ENCODE data around the gene GNAT3.

The GNAT3 gene

GRCh38 chr7:80440883-80441282 is 71.0 kb downstream of the GNAT3 start:
- Histone ChIP-seq H3K4me1 (ENCODE audit: control insufficient read depth, insufficient read depth, low read length) (no peaks in the 10 kb centered on the region), H3K27ac (ENCODE audit: low read depth, low read length) (no peak overlapping the region), H3K27me3 (ENCODE audit: control insufficient read depth, insufficient read depth, low read length) (no peaks in the 10 kb centered on the region), H3K9ac (ENCODE audit: low read length) (no peak overlapping the region), H3K9me3 (ENCODE audit: control insufficient read depth, insufficient read depth, low read depth, low read length) (no peaks in the 10 kb centered on the region), H3K36me3 (ENCODE audit: control insufficient read depth, insufficient read depth, low read length) (no peaks in the 10 kb centered on the region), H3K4me3 (ENCODE audit: low read depth, low read length) (no peak overlapping the region)

- Histone ChIP-seq H3K4me1 (ENCODE audit: control insufficient read depth, insufficient read depth, low read length) (no peaks in the 10 kb centered on the region), H3K4me3 (ENCODE audit: low read depth, low read length) (no peak overlapping the region), H3K9me3 (ENCODE audit: control insufficient read depth, insufficient read depth, low read depth, low read length) (no peaks in the 10 kb centered on the region), H3K9ac (ENCODE audit: low read length) (no peak overlapping the region), H3K27me3 (ENCODE audit: control insufficient read depth, insufficient read depth, low read length) (no peaks in the 10 kb centered on the region), H3K27ac (ENCODE audit: low read depth, low read length) (no peak overlapping the region), H3K36me3 (ENCODE audit: control insufficient read depth, insufficient read depth, low read length) (no peaks in the 10 kb centered on the region)
These were observed 71.7 kb downstream of the GNAT3 start for GRCh38 chr7:80439894-80440821.

GRCh38 chr7:80435521-80435920 is 76.3 kb downstream of the GNAT3 start:
- Histone ChIP-seq H3K36me3 (ENCODE audit: control insufficient read depth, insufficient read depth, low read length) (no peaks in the 10 kb centered on the region), H3K4me3 (ENCODE audit: low read depth, low read length) (no peak overlapping the region), H3K9me3 (ENCODE audit: control insufficient read depth, insufficient read depth, low read depth, low read length) (no peaks in the 10 kb centered on the region), H3K27me3 (ENCODE audit: control insufficient read depth, insufficient read depth, low read length) (no peaks in the 10 kb centered on the region), H3K4me1 (ENCODE audit: control insufficient read depth, insufficient read depth, low read length) (no peaks in the 10 kb centered on the region), H3K9ac (ENCODE audit: low read length) (no peak overlapping the region), H3K27ac (ENCODE audit: low read depth, low read length) (no peak overlapping the region)

DNA sequence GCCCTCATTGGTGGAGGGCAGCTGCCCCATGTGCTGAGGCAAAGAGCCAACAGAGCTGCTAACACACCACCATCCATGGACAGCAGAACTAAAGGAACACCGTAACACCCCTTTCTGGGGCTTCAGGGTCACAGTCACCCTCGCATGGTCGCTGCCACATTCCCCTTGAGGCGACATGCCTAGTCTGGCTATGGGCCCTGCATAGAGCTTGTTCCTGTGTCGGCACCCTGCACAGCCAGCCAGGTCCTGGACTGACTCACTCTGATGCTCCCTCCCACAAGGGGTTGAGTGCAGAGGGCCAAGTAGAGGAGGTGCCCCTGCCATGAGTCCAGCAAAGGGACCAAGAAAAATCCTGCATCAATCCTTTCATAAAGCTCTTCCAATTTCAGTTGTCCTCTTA is 77.8 kb downstream of the GNAT3 start:
- no peaks in the 10 kb centered on the region for H3K9me3 ChIP-seq (ENCODE audit: control insufficient read depth, insufficient read depth, low read depth, low read length)
- no peaks in the 10 kb centered on the region for H3K36me3 ChIP-seq (ENCODE audit: control insufficient read depth, insufficient read depth, low read length)
- H3K27me3 ChIP-seq (ENCODE audit: control insufficient read depth, insufficient read depth, low read length) = no peaks in the 10 kb centered on the region
- H3K27ac ChIP-seq (ENCODE audit: low read depth, low read length) = no peak overlapping the region
- no peak overlapping the region for H3K9ac ChIP-seq (ENCODE audit: low read length)
- no peak overlapping the region for H3K4me3 ChIP-seq (ENCODE audit: low read depth, low read length)
- H3K4me1 ChIP-seq (ENCODE audit: control insufficient read depth, insufficient read depth, low read length) = no peaks in the 10 kb centered on the region

DNA sequence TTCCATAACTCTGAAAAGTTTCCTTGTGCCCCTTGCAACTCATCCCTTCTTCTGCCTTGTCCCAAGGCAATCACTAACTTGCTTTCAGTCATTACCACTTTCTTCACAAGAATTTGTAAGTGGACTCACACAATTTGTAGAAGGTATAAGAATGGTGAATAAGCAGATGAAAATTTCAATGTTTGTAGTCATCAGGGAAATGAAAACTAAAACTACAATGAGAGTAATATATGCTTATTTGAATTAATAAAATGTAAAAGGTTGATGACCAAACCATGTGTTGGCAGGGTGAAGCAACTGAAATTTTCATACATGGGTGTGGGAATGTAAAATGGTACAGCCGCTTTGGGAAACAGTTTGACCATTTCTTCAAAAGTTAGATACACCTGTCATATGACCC is 79.7 kb downstream of the GNAT3 start:
- H3K9me3 ChIP-seq (ENCODE audit: control insufficient read depth, insufficient read depth, low read depth, low read length) = no peaks in the 10 kb centered on the region
- no peak overlapping the region for H3K9ac ChIP-seq (ENCODE audit: low read length)
- no peak overlapping the region for H3K27ac ChIP-seq (ENCODE audit: low read depth, low read length)
- H3K36me3 ChIP-seq (ENCODE audit: control insufficient read depth, insufficient read depth, low read length) = no peaks in the 10 kb centered on the region
- H3K4me3 ChIP-seq (ENCODE audit: low read depth, low read length) = no peak overlapping the region
- H3K27me3 ChIP-seq (ENCODE audit: control insufficient read depth, insufficient read depth, low read length) = no peaks in the 10 kb centered on the region
- no peaks in the 10 kb centered on the region for H3K4me1 ChIP-seq (ENCODE audit: control insufficient read depth, insufficient read depth, low read length)

GRCh38 chr7:80429181-80429580 is 82.7 kb downstream of the GNAT3 start:
- Histone ChIP-seq H3K4me1 (ENCODE audit: control insufficient read depth, insufficient read depth, low read length) (no peaks in the 10 kb centered on the region), H3K36me3 (ENCODE audit: control insufficient read depth, insufficient read depth, low read length) (no peaks in the 10 kb centered on the region), H3K9ac (ENCODE audit: low read length) (no peak overlapping the region), H3K27me3 (ENCODE audit: control insufficient read depth, insufficient read depth, low read length) (no peaks in the 10 kb centered on the region), H3K4me3 (ENCODE audit: low read depth, low read length) (no peak overlapping the region), H3K27ac (ENCODE audit: low read depth, low read length) (no peak overlapping the region), H3K9me3 (ENCODE audit: control insufficient read depth, insufficient read depth, low read depth, low read length) (no peaks in the 10 kb centered on the region)

GRCh38 chr7:80428161-80429054 is 83.5 kb downstream of the GNAT3 start:
- Histone ChIP-seq H3K9ac (ENCODE audit: low read length) (no peak overlapping the region), H3K36me3 (ENCODE audit: control insufficient read depth, insufficient read depth, low read length) (no peaks in the 10 kb centered on the region), H3K27ac (ENCODE audit: low read depth, low read length) (no peak overlapping the region), H3K4me3 (ENCODE audit: low read depth, low read length) (no peak overlapping the region), H3K4me1 (ENCODE audit: control insufficient read depth, insufficient read depth, low read length) (no peaks in the 10 kb centered on the region), H3K27me3 (ENCODE audit: control insufficient read depth, insufficient read depth, low read length) (no peaks in the 10 kb centered on the region), H3K9me3 (ENCODE audit: control insufficient read depth, insufficient read depth, low read depth, low read length) (no peaks in the 10 kb centered on the region)

DNA sequence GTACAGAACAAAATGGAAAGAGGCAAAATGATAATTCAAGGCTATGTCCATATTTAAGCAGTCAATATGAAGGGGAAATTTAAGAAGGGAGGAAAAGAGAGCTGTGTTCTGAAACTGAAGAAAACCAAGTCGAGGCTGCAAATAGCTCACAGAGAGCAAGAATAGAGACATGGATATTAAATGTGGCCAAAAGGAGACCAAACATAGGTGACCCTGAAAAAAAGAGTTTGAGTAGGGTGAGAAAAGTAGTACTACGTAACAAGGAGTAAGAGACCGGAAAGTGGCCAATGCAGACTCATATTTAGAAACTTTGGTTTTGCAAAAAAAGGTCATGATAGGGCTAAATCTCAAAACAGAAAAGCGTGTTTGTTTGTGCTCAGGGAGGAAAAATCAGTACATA is 84.6 kb downstream of the GNAT3 start:
- Histone ChIP-seq H3K9ac (ENCODE audit: low read length) (no peak overlapping the region), H3K4me1 (ENCODE audit: control insufficient read depth, insufficient read depth, low read length) (no peaks in the 10 kb centered on the region), H3K27me3 (ENCODE audit: control insufficient read depth, insufficient read depth, low read length) (no peaks in the 10 kb centered on the region)

GRCh38 chr7:80420876-80421275 is 91.0 kb downstream of the GNAT3 start:
- no peaks in the 10 kb centered on the region for H3K27me3 ChIP-seq (ENCODE audit: control insufficient read depth, insufficient read depth, low read length)
- H3K27ac ChIP-seq (ENCODE audit: low read depth, low read length) = no peak overlapping the region
- H3K4me3 ChIP-seq (ENCODE audit: low read depth, low read length) = no peak overlapping the region
- no peaks in the 10 kb centered on the region for H3K36me3 ChIP-seq (ENCODE audit: control insufficient read depth, insufficient read depth, low read length)
- H3K4me1 ChIP-seq (ENCODE audit: control insufficient read depth, insufficient read depth, low read length) = no peaks in the 10 kb centered on the region
- no peaks in the 10 kb centered on the region for H3K9me3 ChIP-seq (ENCODE audit: control insufficient read depth, insufficient read depth, low read depth, low read length)
- H3K9ac ChIP-seq (ENCODE audit: low read length) = no peak overlapping the region

More for the DNA sequence above, 84.6 kb downstream of the GNAT3 start:
- H3K27ac ChIP-seq (ENCODE audit: low read depth, low read length) = no peak overlapping the region
- no peaks in the 10 kb centered on the region for H3K36me3 ChIP-seq (ENCODE audit: control insufficient read depth, insufficient read depth, low read length)
- no peak overlapping the region for H3K4me3 ChIP-seq (ENCODE audit: low read depth, low read length)
- H3K9me3 ChIP-seq (ENCODE audit: control insufficient read depth, insufficient read depth, low read depth, low read length) = no peaks in the 10 kb centered on the region

DNA sequence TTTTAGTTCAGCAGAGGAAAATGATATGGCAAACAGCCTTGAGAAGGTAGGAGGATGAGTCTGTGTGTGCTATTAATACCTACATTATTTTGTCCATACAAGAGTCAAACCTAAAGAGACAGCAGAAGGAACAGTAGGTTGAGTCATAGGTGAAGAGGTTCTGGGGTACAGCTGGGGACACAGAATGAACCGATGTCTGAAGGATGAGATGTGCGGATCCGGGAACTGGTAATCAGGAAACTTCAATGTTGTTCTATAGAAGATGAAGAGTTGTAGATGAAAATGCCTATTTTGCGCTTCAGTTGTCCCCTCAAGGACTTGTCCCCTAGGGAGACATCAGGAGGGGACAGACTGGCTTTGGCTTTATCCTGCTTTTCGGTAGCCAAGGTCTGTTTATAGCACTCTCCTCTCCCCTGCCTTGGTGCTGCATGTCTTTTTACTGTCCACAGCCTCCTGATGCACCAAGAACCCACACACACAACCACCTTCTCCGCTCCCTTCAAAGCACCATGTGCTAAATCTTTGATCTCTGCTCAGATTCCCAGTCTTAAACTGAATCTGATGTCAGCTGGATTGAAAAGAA is 94.6 kb downstream of the GNAT3 start:
- H3K4me3 ChIP-seq (ENCODE audit: low read depth, low read length) = no peak overlapping the region
- H3K27me3 ChIP-seq (ENCODE audit: control insufficient read depth, insufficient read depth, low read length) = no peaks in the 10 kb centered on the region
- no peaks in the 10 kb centered on the region for H3K36me3 ChIP-seq (ENCODE audit: control insufficient read depth, insufficient read depth, low read length)
- H3K27ac ChIP-seq (ENCODE audit: low read depth, low read length) = no peak overlapping the region
- H3K4me1 ChIP-seq (ENCODE audit: control insufficient read depth, insufficient read depth, low read length) = no peaks in the 10 kb centered on the region
- no peak overlapping the region for H3K9ac ChIP-seq (ENCODE audit: low read length)
- H3K9me3 ChIP-seq (ENCODE audit: control insufficient read depth, insufficient read depth, low read depth, low read length) = no peaks in the 10 kb centered on the region

DNA sequence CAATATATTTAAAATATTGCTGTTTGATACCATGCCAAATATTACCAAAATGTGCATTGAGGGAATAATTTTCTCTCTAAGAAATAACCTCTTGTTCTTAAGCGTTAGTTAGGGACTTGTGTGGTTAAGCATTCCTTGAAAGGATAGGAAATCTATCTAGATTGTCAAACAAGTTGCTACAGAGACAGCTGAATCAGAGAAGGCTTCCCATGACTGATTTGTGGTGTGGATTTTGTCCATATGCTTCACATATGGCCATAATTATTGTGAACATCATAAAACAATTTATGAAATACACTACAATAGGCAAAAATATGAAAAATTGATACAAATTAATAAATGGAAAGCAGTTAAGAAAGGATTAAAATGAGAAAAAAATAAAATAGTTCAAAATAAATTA is 96.3 kb downstream of the GNAT3 start:
- Histone ChIP-seq H3K27me3 (ENCODE audit: control insufficient read depth, insufficient read depth, low read length) (no peaks in the 10 kb centered on the region), H3K27ac (ENCODE audit: low read depth, low read length) (no peak overlapping the region), H3K9ac (ENCODE audit: low read length) (no peak overlapping the region), H3K4me1 (ENCODE audit: control insufficient read depth, insufficient read depth, low read length) (no peaks in the 10 kb centered on the region), H3K9me3 (ENCODE audit: control insufficient read depth, insufficient read depth, low read depth, low read length) (no peaks in the 10 kb centered on the region), H3K36me3 (ENCODE audit: control insufficient read depth, insufficient read depth, low read length) (no peaks in the 10 kb centered on the region), H3K4me3 (ENCODE audit: low read depth, low read length) (no peak overlapping the region)

Data from HUES6 (cell line).